Daoy (cell line): ENCODE measurements around the gene RPS6KA1. TPM values are rescaled to one million over a fixed set of nuclear protein-coding genes. Genes with fewer than 3 reads are reported as not detected.
"Not testable (repeated sequence)": the region's sequence is repeated elsewhere in the genome, so short reads cannot be mapped to it uniquely, and the experiment has no call there.

Experiments
- DNase-seq: peaks from one replicate; pipeline ENCODE4 v3.0.0-alpha.2; 2015; ENCODE audit warnings: low read depth
- total RNA-seq: library from RNA; depleted of rRNA; stranded (reverse); fragments of >200 nt; shearing (Covaris generic); gene quantifications from 2 replicates; pipeline ENCODE4 v1.2.3, GENCODE V29; 2014; rRNA removed

RPS6KA1 gene
- 30.4 and 35.7 TPM in 2 replicates for total RNA-seq

DNA sequence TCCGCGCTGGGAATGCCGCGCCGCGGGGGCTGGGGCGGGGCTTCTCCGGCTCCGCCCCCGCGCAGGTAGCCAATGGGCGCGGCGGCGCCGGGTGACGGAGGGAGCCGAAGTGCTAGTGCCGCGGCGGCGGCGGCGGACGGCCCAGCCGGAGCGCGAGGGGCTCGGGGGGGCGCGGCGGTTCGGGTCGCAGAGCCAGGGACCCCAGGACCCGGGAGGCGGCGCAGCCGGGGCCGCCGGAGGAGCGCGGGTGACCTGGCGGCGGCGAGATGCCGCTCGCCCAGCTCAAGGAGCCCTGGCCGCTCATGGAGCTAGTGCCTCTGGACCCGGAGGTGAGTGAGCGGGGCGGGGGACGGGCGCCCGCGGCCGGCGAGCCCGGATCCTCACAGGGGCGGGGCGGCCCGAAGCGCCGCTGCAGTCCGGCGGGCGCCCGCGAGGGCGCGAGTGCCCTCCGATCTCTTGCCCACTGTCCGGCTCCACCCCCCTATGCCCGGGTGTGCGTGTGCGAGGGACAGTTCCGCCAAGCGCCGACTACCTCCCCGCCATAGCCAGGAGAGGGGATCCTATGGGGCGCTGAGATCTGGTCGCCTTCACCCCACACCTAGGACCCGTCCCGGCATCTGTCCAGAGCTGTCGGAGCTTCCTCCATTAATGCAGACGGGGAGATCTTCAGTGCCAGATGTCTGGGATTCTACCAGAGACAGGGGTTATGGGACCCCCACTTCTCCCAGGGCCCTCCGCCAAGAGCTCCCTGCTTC lies at the start of gene RPS6KA1:
RPS6KA1 (plus strand) TSS at position 107 of the 755 bp plus-strand sequence; CDS start at position 267, 160 bp downstream.
- DNase-seq = peak; percentile 76

DNA sequence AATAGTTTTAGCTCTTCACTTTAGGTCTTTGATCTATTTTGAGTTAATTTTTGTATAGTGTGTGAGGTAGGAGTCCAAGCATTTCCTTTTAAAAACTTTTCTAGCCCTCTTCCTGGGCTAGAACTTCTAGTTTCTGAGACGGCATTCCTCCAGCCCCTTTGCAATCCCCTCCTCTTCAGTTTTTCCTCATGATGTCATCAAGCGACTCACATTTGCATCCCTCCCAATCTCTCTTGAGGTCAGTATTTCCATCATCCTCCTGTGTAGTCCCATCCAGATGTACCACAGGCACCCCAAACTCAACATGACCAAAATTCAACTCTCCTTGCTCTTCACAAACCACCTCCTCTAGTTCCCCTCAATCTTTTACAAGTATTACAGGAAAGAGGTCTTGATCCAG lies 46.6 kb upstream of the RPS6KA1 start:
- no peak for DNase-seq

GRCh38 chr1:26483980-26484379 lies 45.6 kb upstream of the RPS6KA1 start:
- no peak for DNase-seq

GRCh38 chr1:26490155-26490554 lies 39.4 kb upstream of the RPS6KA1 start:
- DNase-seq = no peak

DNA sequence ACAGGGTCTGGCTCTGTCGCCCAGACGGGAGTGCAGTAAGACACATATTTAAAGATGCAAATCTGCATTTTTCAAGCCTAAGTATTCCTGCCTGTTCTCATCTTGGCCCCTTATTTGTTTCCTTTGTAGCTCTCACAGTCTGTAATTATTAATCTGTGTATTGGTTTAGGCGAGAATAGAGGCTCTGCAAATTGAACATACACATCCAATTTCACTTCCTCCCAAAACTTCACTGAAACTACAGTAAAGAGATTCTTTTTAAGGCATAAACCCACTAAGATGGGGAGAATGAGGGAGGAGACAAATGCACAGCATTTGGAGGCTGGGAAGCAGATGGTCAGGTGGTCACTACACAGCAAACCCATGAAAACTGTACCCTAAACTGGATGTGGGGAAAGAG lies 36.3 kb upstream of the RPS6KA1 start:
- no peak for DNase-seq

- DNase-seq = no peak
These were observed 35.6 kb upstream of the RPS6KA1 start for GRCh38 chr1:26493938-26494337.

GRCh38 chr1:26496861-26497260 lies 32.7 kb upstream of the RPS6KA1 start:
- no peak for DNase-seq

DNA sequence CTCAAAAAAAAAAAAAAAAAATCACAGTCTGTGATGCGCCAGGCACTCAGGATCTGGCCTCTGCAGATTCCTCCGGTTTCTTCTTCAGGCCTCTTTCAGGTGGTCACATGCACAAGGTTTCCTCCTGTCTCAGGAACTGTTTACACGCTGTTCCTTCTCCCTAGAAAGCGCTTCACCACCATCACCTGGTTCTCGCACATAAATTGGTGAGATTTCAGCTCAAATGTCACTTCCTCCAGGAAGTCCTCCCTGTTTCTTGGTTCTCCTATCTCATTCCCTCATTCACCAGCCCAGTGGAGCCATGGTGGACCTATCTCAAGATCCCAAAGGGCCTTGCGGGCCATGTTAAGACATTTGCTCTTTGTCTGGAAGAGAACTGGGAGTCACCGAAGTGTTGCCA lies 30.7 kb upstream of the RPS6KA1 start:
- no peak for DNase-seq

DNA sequence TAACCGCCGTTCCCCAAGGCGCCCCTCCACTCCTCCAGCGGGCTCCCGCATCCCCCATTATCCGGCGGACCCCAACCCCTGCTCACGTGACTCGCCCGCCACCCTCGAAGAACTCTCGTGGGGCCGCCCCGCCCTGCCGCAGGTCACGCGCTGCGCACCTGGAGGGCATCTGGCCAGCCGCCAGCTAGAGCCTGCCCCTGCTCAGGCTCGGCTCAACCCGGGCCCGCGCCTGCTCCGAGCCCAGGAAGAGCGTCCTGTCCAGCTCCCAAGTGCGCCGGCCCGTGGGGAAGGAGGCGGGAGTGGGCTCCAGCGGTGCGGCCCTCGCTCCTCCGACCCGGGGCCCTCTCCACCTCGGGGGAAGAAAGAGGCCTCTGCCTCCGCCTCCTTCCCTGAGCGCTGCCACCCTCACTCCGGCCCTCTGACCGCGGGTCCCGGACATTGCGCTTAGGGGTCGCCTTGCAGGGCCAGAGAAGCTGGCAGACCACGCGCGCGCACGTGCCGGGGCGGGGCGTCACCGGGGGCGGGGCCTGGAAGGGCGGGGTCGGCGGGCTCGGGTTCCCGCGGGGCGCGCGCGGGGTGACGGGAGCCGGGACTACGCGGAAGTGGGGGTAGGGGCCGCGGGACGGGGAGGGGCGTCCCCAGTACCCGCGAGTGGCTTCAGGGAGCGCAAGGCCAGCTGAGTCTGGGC lies 28.9 kb upstream of the RPS6KA1 start:
- peak; percentile 91 for DNase-seq

GRCh38 chr1:26510711-26511110 lies 18.9 kb upstream of the RPS6KA1 start:
- not testable (repeated sequence) for DNase-seq

- DNase-seq = not testable (repeated sequence)
These were observed 13.7 kb upstream of the RPS6KA1 start for GRCh38 chr1:26515836-26516235.

DNA sequence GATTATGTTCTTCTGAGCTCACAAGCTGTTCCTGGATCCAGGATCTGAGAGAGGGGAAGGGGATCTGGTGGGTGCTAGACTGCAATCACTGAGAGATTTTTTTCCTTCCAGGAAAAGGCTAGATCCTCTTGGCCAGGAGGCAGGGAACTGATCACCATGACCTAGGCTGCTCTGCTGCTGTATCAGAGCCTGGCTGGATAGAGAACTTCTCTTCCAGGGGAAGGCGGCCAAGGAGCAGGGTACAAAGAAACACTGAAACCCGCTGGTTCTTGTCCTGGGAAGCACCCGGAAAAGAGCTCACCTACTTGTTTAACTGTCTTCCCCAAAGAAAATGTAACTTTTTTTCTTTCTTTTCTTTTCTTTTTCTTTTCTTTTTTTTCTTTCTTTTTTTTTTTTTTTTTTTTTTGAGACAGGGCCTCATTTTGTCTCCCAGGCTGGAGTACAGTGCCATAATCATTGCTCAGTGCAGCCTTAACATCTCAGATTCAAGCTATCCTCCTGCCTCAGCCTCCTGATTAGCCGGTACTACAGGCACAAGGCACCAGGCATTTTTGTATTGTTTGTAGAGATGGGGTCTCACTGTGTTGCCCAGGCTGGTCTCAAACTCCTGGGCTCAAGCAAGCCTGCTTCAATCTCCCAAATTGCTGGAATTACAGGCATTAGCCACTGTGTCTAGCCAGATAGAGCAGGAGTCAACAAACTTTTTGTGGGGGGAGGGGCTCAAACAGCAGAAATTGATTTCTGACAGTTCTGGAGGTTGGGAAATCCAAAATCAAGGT lies 12.4 kb upstream of the RPS6KA1 start:
- DNase-seq = no peak

DNA sequence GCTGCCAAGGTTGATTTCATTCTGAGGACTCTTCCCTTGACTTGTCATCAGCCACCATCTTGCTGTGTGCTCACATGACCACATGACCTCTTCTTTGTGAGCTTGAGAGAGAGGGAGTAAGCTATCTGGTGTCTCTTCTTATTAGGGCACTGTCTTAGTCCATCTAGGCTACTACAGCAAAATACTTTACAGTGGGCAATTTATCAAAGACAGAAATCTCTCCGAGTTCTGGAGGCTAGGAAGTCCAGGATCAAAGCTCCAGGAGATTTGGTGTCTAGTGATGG lies 11.9 kb upstream of the RPS6KA1 start:
- DNase-seq = no peak

DNA sequence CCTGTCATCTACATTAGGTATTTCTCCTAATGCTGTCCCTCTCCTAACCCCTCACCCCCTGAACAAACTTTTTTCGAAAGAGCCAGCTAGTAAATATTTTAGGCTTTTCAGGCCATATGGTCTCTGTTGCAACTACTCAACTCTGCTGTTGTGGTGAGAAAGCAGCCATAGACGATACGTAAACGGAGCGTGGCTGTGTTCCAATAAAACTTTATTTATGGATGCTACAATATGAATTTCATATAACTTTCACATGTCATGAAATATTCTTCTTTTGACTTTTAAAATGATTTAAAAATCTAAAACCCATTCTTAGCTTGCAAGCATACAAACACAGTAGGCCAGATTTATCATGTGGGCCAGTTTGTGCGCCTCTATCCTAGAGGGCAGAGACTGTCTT lies 11.2 kb upstream of the RPS6KA1 start:
- no peak for DNase-seq

GRCh38 chr1:26520339-26520738 lies 9.2 kb upstream of the RPS6KA1 start:
- no peak for DNase-seq

GRCh38 chr1:26521669-26522030 lies 7.9 kb upstream of the RPS6KA1 start:
- DNase-seq = no peak

GRCh38 chr1:26522073-26522472 lies 7.5 kb upstream of the RPS6KA1 start:
- no peak for DNase-seq

DNA sequence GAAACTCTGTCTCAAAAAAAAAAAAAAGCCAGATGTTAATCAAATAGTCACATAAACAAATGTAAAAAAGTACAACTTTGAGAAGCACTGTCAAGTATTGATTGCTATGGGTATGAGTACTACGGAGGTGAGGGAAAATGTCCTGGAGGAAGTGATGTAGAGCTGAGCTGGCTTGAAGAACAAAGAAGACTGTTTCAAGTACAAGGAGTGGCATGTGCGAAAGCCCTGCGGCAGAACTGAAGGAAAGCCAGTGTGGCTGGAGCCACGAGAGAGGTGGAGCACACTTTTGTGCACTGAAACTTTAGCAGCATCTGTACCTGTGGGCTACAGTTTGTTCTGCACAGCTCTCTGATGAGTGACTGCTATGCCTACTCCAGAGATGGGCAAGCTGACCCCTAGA lies 5.4 kb upstream of the RPS6KA1 start:
- DNase-seq = no peak

- DNase-seq = no peak
These were observed 3.3 kb upstream of the RPS6KA1 start for GRCh38 chr1:26526287-26526686.

DNA sequence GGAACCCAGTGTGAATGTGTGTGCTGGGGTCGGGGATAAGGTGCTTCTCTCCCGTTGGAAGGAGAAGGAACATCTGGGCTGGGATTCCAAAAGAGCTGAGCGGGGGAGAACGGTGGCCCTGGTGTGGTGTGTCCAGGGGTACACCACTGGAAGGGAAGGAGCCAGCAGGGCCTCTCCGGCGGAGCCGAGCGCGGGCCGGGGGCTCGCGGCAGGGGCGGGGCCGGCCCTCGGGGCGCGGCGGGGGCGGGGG lies 231 bp upstream of the RPS6KA1 start:
- no peak for DNase-seq

DNA sequence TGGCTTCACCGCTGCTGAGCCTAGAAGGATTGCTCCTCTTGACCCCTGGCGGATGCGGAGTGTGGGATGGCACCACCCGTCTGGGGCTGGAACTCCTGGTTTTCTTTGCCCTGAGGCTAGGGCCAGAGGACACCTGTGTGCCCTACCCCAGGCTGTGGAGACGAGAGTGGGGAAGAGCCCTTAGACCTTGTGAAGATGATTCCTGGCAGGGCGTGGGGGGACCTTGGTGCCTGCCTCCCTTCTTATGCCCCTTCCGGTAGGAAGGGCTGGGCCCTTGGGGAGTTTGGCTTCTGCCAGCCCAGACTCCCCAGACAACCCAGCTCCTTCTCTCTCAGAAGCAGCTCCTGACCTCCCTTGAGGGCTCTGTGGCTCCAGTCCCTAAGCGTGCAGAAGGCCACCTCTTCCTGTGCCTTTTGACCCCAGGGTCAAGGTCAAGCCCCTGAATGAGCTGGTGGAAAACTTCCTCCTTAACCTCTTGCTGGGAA lies 891 bp downstream of the RPS6KA1 start:
- DNase-seq = peak; percentile 32

DNA sequence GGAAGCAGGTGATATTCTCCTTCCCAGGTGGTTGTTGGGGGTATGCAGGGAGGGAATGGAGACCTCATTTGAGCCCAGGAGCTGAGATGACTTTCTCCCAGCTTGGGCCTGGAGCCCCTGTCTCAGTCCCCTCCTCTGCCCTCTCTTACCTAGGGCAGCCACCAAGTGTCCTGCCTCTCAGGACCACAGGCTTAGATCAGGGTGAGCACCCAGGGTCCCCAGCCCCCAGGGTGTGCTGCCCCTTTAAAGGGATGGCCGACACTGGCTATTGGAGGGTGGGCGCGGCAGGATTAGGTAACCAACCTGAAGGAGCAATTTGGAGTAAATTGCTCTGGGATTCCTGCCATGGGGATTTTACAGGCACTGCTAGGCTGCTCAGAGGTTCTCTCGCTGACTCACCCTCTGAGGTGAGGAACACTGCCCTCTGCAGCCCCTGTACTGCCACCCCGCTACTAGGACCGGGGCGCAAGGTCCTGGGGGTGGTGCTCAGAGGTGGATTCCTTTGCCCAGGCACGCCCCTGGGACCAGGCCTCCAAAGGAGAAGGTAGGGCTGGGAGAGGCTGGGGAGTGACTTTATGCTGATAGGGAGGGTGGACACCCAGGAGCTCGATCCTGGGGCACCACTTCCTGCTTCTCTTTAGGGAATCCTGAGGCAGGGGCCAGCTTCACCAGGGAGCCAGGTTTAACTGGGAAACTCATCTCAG lies 1.5 kb downstream of the RPS6KA1 start:
- peak; percentile 93 for DNase-seq
